Smooth muscle cell (in vitro differentiated cells): ENCODE data around the gene GRAMD4. TPM values are rescaled to one million over a fixed set of nuclear protein-coding genes. Genes with fewer than 3 reads are reported as not detected.

Source experiments
- DNase-seq: peaks from one replicate; lab custom pipeline; 2025; ENCODE audit not compliant: unreplicated experiment; lab: John Stamatoyannopoulos, UW
- H2AFZ ChIP-seq: fragments of 200-600 bp; sonication (generic); 2 replicates; pipeline ENCODE4 v1.6.0; 2016; ENCODE audit warnings: antibody characterized with exemption, low read depth, mild to moderate bottlenecking
- H3F3A ChIP-seq: fragments of 200-600 bp; sonication (generic); 2 replicates; pipeline ENCODE4 v1.6.0; 2017; ENCODE audit warnings: antibody characterized with exemption, low read depth
- H3K27ac ChIP-seq: fragments of 200-600 bp; sonication (generic); 2 replicates; pipeline ENCODE4 v1.5.1; 2016; ENCODE audit warnings: low read depth, mild to moderate bottlenecking
- H3K27me3 ChIP-seq: fragments of 200-600 bp; sonication (generic); 2 replicates; pipeline ENCODE4 v1.6.1; 2016; ENCODE audit warnings: low read depth, mild to moderate bottlenecking
- H3K36me3 ChIP-seq: fragments of 200-600 bp; sonication (generic); 2 replicates; pipeline ENCODE4 v1.5.1; 2016; ENCODE audit warnings: low read depth
- H3K4me1 ChIP-seq: fragments of 200-600 bp; sonication (generic); 2 replicates; pipeline ENCODE4 v1.5.1; 2016; ENCODE audit warnings: low read depth
- H3K4me2 ChIP-seq: fragments of 200-600 bp; sonication (generic); 2 replicates; pipeline ENCODE4 v1.6.0; 2016; ENCODE audit warnings: mild to moderate bottlenecking
- H3K4me3 ChIP-seq: fragments of 200-600 bp; sonication (generic); 2 replicates; pipeline ENCODE4 v1.5.1; 2016; ENCODE audit warnings: mild to moderate bottlenecking
- H3K79me2 ChIP-seq: fragments of 200-600 bp; sonication (generic); 2 replicates; pipeline ENCODE4 v1.6.0; 2016; ENCODE audit warnings: low read depth, mild to moderate bottlenecking
- H3K9ac ChIP-seq: fragments of 200-600 bp; sonication (generic); 2 replicates; pipeline ENCODE4 v1.6.0; 2016; ENCODE audit warnings: low read depth
- H3K9me3 ChIP-seq: fragments of 200-600 bp; sonication (generic); replicated peaks from 2 replicates; pipeline ENCODE4 v1.5.1; 2016; ENCODE audit warnings: low read depth
- H4K20me1 ChIP-seq: fragments of 200-600 bp; sonication (generic); 2 replicates; pipeline ENCODE4 v1.6.0; 2016; ENCODE audit warnings: low read depth
- WGBS: methylation state at CpG from one replicate; pipeline ENCODE4 v1.1.7; 2016; ENCODE audit warnings: low lambda C conversion rate; 5-methylcytosine and 5-hydroxymethylcytosine counted together
- polyA plus RNA-seq: library from polyadenylated mRNA; unstranded; fragments of >200 nt; fragmentation: Nextera tagmentation; extraction: Ambion mirVana; gene quantifications from 2 replicates; pipeline ENCODE4 v1.2.1, GENCODE V29; 2016
- total RNA-seq: library from RNA; depleted of rRNA; stranded (reverse); fragments of >200 nt; gene quantifications from 2 replicates; pipeline ENCODE4 v1.2.3, GENCODE V29; 2014
- TF ChIP-seq, protein P1 (sequence below): fragments of 200-600 bp; sonication (generic); IDR thresholded peaks from 2 replicates; pipeline ENCODE4 v1.5.1; 2017; ENCODE audit warnings: borderline replicate concordance, mild to moderate bottlenecking, antibody characterized with exemption; ENCODE audit not compliant: insufficient read depth, poor library complexity, severe bottlenecking

GRAMD4 gene
- total and polyA plus RNA-seq, 2 experiments from 2014 or later, result 14.5 to 16.6 TPM

DNA sequence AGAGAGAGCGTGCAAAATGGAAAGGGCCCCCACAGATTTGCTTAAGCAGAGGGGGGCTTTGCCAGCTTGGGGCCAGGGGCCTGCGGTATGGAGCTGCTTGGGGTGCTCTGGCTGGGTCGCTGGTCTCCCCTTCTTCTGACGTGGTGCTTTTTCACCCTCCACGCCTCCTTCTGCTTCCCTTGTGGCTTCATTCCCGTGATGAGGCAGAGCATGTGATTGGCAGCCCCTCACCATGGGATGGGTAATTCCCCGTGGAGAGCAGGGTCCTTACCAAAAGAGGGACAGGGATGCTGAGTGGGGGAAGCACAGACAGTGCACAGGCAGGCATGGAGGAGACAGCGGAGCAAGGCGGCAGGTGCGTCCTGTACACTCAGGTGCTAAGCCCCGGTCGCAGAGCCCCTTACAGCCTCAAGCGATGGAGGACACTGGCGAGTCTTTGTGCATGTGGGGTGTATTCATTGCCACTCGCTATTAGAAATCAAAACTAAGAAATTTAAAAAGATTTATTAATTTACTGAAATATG lies 19.9 kb upstream of the GRAMD4 start:
- 95% methylated on average over 15 of the region's 15 CpGs for WGBS
- H2AFZ ChIP-seq, result no peak overlapping the region
- no peaks in the 10 kb centered on the region for H3K9me3 ChIP-seq
- H3K9ac ChIP-seq, result no peak overlapping the region
- no peaks in the 10 kb centered on the region for H3K79me2 ChIP-seq
- H3K36me3 ChIP-seq, result no peaks in the 10 kb centered on the region
- no peak overlapping the region for H3K4me2 ChIP-seq
- TF ChIP-seq, protein P1, sequence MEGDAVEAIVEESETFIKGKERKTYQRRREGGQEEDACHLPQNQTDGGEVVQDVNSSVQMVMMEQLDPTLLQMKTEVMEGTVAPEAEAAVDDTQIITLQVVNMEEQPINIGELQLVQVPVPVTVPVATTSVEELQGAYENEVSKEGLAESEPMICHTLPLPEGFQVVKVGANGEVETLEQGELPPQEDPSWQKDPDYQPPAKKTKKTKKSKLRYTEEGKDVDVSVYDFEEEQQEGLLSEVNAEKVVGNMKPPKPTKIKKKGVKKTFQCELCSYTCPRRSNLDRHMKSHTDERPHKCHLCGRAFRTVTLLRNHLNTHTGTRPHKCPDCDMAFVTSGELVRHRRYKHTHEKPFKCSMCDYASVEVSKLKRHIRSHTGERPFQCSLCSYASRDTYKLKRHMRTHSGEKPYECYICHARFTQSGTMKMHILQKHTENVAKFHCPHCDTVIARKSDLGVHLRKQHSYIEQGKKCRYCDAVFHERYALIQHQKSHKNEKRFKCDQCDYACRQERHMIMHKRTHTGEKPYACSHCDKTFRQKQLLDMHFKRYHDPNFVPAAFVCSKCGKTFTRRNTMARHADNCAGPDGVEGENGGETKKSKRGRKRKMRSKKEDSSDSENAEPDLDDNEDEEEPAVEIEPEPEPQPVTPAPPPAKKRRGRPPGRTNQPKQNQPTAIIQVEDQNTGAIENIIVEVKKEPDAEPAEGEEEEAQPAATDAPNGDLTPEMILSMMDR, result no peak
- no peaks in the 10 kb centered on the region for H3K27me3 ChIP-seq
- no peak overlapping the region for H3K27ac ChIP-seq
- H4K20me1 ChIP-seq, result peaks cover 60% of the 10 kb centered on the region
- no peaks in the 10 kb centered on the region for H3F3A ChIP-seq
- H3K4me1 ChIP-seq, result no peaks in the 10 kb centered on the region
- H3K4me3 ChIP-seq, result no peak overlapping the region
- DNase-seq, result no peak

DNA sequence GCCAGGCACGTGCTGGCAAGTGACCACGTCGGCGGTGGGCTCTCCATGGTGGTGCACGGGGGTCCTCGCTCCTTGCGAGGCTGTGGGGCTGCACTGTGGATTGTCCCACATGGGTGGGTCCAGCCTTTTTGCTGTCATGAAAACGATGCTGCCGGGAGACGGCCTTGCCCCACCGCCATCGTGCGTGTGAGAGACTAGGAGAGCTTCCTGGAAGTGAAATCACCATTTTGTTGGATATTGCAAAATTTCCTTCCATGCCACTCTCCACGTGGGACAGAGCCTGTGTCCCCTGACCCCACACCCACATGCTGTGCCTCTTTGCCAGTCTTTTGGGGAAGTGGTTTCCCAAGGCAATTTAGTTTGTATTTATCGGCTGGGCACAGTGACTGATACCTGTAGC lies 18.2 kb upstream of the GRAMD4 start:
- Histone ChIP-seq H3F3A (no peaks in the 10 kb centered on the region), H4K20me1 (peaks cover 43% of the 10 kb centered on the region), H3K27ac (no peak overlapping the region), H3K4me3 (no peak overlapping the region), H3K27me3 (no peaks in the 10 kb centered on the region), H3K9me3 (no peaks in the 10 kb centered on the region), H3K9ac (no peak overlapping the region), H3K4me2 (no peak overlapping the region), H3K4me1 (no peaks in the 10 kb centered on the region), H2AFZ (no peak overlapping the region), H3K79me2 (no peaks in the 10 kb centered on the region), H3K36me3 (no peaks in the 10 kb centered on the region)
- no peak for DNase-seq
- TF ChIP-seq, protein P1, result no peak
- WGBS, result 93% methylated on average over 15 of the region's 15 CpGs

DNA sequence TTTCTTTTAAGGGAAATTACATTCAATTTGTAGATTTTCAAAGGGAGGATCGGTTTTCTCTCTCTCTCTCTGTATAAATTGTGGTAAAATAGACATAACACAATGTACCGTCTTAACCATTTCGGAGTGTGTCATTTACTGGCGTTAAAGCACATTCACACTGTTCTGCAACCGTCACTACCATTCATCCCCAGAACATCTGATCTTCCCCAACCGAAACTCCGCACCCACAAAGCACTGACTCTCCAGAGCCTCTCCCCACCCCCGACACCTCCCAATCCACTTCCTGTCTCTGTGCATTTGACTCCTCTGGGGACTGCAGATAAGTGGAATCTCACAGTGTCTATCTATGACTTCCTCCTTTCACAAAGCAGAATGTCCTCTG lies 15.9 kb upstream of the GRAMD4 start:
- Histone ChIP-seq H3K4me3 (no peak overlapping the region), H3K27me3 (no peaks in the 10 kb centered on the region), H3K36me3 (no peaks in the 10 kb centered on the region), H3K9me3 (no peaks in the 10 kb centered on the region), H3K9ac (peak overlapping the region; percentile 46), H3K4me2 (peak overlapping the region; percentile 70), H3F3A (no peaks in the 10 kb centered on the region), H3K79me2 (no peaks in the 10 kb centered on the region), H2AFZ (no peak overlapping the region), H3K4me1 (peaks cover 3% of the 10 kb centered on the region), H3K27ac (no peak overlapping the region), H4K20me1 (peaks cover 38% of the 10 kb centered on the region)
- 48% methylated on average over 8 of the region's 8 CpGs for WGBS
- DNase-seq, result no peak
- TF ChIP-seq, protein P1, result no peak

DNA sequence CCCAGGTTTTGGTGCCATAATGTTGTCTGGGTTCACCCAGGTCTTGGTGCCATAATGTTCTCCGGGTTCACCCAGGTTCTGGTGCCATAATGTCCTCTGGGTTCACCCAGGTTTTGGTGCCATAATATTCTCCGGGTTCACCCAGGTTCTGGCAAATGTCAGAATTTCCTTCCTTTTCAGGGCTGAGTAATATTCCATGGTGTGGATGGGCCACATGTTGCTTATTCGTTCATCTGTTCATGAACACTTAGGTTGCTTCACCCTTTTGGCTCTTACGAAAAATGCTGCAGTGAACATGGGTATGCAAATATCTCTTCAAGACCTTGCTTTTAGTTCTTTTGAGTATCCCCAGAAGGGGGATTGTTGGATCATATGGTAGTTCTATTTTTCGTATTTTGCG lies 15.1 kb upstream of the GRAMD4 start:
- no peaks in the 10 kb centered on the region for H3K79me2 ChIP-seq
- no peaks in the 10 kb centered on the region for H3F3A ChIP-seq
- no peak overlapping the region for H3K27ac ChIP-seq
- no peaks in the 10 kb centered on the region for H3K9me3 ChIP-seq
- DNase-seq, result no peak
- peaks cover 40% of the 10 kb centered on the region for H4K20me1 ChIP-seq
- no peak overlapping the region for H3K4me3 ChIP-seq
- H2AFZ ChIP-seq, result no peak overlapping the region
- no peaks in the 10 kb centered on the region for H3K36me3 ChIP-seq
- H3K9ac ChIP-seq, result no peak overlapping the region
- TF ChIP-seq, protein P1, result no peak
- WGBS, result over 99% methylated on average over 6 of the region's 6 CpGs
- peaks cover 6% of the 10 kb centered on the region for H3K4me1 ChIP-seq
- no peak overlapping the region for H3K4me2 ChIP-seq
- H3K27me3 ChIP-seq, result no peaks in the 10 kb centered on the region
